ENCODE results near the gene PEX6.

Gene PEX6

DNA sequence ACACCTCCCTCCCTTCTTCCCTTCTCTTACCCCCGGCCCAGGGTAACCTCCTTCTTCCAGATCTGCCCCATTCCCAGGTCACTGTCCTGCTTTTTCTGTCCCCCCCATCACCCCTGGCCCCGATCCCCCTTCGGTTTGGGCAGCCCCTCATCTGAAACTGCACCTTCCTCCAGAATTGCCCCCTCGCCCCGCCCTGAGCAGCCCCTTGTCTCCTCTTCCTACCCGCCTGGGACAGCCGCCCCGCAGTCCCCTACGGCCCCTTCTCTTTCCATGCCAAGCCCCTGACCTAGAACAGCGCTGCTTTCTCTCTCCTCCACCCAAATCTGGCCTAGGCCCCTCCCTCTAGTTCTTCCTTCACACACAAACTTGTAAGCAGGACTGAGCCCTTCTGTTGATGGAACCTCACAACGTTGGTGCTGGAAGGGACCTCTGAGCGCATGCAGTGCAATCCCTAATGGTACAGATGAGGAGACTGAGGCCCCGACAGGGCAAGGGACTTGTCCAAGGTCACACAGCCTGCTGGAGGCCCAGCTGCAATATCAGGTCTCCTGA lies 6.0 kb upstream of the PEX6 start:
- Mint-ChIP-seq H3K36me3 (ENCODE audit: low read depth) (peaks cover 8% of the 10 kb centered on the region), H3K4me3 (peak overlapping the region; percentile 86), H3K4me1 (peaks cover 44% of the 10 kb centered on the region), H3K27ac (peak overlapping the region; percentile 64), H3K27me3 (no peaks in the 10 kb centered on the region), H3K9me3 (no peaks in the 10 kb centered on the region)
- ATAC-seq, result no peak
- peak; percentile 18 for DNase-seq

DNA sequence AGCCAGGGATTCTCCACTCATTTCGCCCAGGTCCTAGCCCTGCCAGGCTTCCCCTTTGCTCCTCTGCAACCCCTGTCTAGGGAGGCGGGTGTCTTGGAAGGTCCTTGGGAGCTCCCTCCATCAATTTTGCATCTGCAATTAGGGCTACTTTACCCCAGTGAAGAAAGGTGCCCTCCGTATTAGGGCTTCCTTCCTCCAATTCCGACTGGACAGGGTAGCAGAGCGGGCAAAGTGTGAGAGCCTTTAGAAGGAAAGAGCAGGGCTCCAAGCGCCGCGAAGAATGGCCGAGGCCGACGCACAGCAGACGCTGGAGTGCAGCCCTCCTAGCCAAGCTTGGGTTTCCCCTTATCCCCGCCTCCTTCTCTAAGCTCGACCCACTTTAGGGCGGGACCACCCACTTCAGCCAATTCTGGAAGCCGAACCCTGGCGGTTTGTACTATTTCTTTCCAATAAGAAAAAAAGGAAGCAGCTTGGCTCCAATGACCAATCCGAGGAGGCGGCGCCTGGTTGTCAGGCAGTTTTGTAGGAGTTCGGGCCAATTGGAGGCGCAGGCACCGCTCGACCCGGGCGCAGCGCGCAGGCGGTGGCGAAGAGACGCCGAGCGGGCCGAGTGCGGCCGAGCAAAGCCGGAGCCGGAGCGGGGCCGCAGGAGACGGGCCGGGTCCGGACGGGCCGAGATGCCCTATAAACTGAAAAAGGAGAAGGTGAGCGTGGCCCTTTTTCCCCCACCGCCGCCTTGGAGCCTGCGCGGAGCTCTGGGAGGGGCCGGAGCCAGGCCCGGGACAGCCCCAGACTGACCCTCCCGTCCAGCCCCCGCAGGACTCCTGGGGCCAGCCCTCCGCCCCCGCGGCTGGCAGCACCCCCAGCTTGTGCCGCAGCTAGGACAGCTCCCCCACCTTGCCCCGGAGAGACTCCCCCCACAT lies 5.3 kb upstream of the PEX6 start, which contains the start of gene PPP2R5D:
PPP2R5D (plus strand) TSS at position 570 of the 923 bp plus-strand sequence; CDS start at position 678, 108 bp downstream.
- H3K36me3 Mint-ChIP-seq (ENCODE audit: low read depth), result peaks cover 5% of the 10 kb centered on the region
- no peaks in the 10 kb centered on the region for H3K9me3 Mint-ChIP-seq
- peak within 1 kb of the TSS; percentile 86 for H3K4me3 Mint-ChIP-seq
- H3K27me3 Mint-ChIP-seq, result no peaks in the 10 kb centered on the region
- peak; percentile 89 for ATAC-seq
- peaks cover 51% of the 10 kb centered on the region for H3K4me1 Mint-ChIP-seq
- H3K27ac Mint-ChIP-seq, result peak within 1 kb of the TSS; percentile 84
- peak; percentile 94 for DNase-seq

DNA sequence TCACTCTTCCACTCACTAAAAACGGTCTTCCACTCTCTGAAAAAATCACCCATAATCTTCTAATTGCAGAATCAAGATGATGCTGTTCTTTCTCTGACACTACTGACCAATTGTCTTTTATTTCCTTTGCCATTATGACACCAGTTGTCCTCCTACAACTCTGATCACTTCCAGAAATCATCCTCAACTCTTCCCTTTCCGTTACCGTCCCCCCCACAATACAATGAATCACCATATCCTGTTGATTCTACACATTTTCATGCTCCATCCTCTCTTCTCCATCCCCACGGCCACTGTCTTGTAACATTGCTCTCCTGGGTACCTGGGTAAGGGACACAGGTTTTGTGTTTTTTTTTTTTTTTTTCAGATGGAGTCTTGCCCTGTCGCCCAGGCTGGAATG lies 2.9 kb upstream of the PEX6 start:
- H3K9me3 Mint-ChIP-seq, result no peaks in the 10 kb centered on the region
- peak overlapping the region; percentile 29 for H3K27ac Mint-ChIP-seq
- peaks cover 8% of the 10 kb centered on the region for H3K36me3 Mint-ChIP-seq (ENCODE audit: low read depth)
- H3K4me3 Mint-ChIP-seq, result no peak overlapping the region
- H3K4me1 Mint-ChIP-seq, result peaks cover 58% of the 10 kb centered on the region
- no peaks in the 10 kb centered on the region for H3K27me3 Mint-ChIP-seq
- no peak for DNase-seq
- no peak for ATAC-seq

DNA sequence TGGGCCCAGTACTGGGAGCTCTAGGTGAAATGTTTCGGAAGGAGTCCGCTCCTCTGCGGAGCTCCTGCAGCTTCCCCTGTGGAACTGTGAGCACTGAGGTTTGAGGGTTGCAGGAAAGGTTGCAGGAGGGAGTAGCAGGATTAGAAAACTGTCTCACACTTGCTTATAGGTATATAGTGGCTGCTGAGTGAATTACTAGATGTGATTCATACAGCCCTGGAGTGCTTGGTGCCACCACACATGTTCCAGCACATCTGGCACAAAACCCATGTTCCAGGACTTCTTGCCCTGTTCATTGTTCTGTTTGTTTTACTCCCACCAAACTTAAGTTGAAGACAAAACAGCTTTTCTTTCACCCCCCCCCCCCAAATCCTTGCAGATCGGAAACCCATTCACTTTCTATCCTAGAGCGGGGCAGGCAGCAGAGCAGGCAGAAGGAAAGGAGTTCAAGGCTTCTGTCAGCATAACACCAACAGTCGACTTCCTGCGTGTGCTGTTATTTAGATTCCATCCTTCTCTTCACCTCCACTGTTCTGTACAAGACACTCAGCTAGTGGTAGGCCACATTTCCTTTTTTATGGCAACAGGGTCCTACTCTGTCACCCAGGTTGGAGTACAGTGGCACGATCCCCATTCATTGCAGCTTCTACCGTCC lies 669 bp upstream of the PEX6 start:
- H3K36me3 Mint-ChIP-seq (ENCODE audit: low read depth), result peaks cover 16% of the 10 kb centered on the region
- no peak for DNase-seq
- no peaks in the 10 kb centered on the region for H3K27me3 Mint-ChIP-seq
- H3K27ac Mint-ChIP-seq, result peak overlapping the region; percentile 97
- peak overlapping the region; percentile 89 for H3K4me3 Mint-ChIP-seq
- peak; percentile 47 for ATAC-seq
- no peaks in the 10 kb centered on the region for H3K9me3 Mint-ChIP-seq
- H3K4me1 Mint-ChIP-seq, result peaks cover 58% of the 10 kb centered on the region

DNA sequence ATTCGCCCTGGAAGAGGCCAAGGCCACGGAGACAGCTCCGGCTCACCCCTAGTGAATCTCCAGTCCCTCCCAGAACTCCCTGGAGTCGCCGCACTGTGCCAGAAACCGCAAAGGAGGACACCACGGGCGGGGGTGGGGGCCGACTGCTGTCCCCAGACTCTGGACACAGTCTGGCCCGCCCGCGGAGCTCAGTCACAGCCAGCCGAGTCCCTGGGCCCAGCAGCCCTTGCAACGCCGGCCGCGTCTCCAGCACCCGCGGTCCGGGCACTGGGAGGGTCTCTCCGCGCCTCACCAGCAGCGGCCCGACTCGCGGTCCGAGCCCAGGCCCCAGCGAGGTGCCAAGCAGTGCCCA lies 518 bp downstream of the PEX6 start:
- Mint-ChIP-seq H3K9me3 (no peaks in the 10 kb centered on the region), H3K4me1 (peaks cover 58% of the 10 kb centered on the region), H3K4me3 (peak overlapping the region; percentile 92), H3K27ac (peak overlapping the region; percentile 88), H3K27me3 (no peaks in the 10 kb centered on the region), H3K36me3 (ENCODE audit: low read depth) (peaks cover 16% of the 10 kb centered on the region)
- ATAC-seq (peak; percentile 2), DNase-seq (peak; percentile 23)

DNA sequence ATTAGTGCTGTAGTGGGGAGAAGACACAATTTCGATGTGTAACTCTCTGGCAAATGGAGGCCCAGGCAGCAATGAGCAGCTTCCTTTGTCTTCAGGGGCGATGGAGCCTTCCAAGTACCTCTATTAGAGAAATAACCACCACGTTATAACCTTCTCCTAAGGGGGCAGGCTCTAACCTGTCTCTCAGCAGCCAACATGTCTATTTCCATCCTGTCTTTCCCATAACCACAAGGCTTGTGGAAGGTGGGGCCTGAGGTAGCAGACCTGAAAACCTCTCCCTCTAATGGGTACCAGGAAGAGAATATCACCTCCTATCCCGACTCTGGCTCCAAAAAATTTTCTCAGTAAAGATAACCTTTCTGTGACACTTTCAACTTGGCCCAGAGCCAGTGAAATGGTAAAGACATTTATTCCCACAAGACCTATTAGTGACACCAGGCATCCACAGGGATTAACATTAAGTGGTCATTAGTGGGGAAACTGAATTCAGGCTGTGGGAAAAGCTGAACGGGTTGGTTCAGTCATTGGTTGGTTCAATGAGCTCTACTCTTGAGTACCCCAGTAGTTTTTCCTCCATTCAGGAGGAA lies 4.0 kb downstream of the PEX6 start:
- DNase-seq (peak; percentile 18), ATAC-seq (no peak)
- H3K36me3 Mint-ChIP-seq (ENCODE audit: low read depth), result peaks cover 16% of the 10 kb centered on the region
- no peaks in the 10 kb centered on the region for H3K9me3 Mint-ChIP-seq
- peak overlapping the region; percentile 11 for H3K4me3 Mint-ChIP-seq
- H3K27ac Mint-ChIP-seq, result peak overlapping the region; percentile 76
- peaks cover 65% of the 10 kb centered on the region for H3K4me1 Mint-ChIP-seq
- H3K27me3 Mint-ChIP-seq, result no peaks in the 10 kb centered on the region

DNA sequence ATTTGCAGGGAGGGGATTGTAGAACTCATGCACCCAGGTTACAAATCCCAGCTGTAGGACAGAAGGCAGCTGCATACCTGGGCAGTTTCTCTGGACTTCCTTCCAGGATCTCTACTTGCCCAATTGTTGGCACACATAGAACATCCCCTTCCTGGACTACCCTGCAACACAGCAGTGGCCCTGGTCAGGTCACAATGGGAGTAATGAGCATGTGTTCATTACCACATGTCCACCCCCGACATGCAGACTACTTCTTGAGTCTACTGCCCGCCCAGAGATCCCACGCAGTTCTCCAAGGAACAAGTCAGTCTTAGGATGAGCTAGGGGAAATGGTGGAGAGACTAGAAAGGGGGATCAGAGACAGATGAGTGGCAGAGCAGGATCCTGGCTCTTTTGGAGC lies 5.1 kb downstream of the PEX6 start:
- DNase-seq (no peak), ATAC-seq (no peak)
- no peak overlapping the region for H3K4me3 Mint-ChIP-seq
- H3K4me1 Mint-ChIP-seq, result peaks cover 54% of the 10 kb centered on the region
- no peaks in the 10 kb centered on the region for H3K27me3 Mint-ChIP-seq
- peak overlapping the region; percentile 22 for H3K27ac Mint-ChIP-seq
- peaks cover 16% of the 10 kb centered on the region for H3K36me3 Mint-ChIP-seq (ENCODE audit: low read depth)
- no peaks in the 10 kb centered on the region for H3K9me3 Mint-ChIP-seq

DNA sequence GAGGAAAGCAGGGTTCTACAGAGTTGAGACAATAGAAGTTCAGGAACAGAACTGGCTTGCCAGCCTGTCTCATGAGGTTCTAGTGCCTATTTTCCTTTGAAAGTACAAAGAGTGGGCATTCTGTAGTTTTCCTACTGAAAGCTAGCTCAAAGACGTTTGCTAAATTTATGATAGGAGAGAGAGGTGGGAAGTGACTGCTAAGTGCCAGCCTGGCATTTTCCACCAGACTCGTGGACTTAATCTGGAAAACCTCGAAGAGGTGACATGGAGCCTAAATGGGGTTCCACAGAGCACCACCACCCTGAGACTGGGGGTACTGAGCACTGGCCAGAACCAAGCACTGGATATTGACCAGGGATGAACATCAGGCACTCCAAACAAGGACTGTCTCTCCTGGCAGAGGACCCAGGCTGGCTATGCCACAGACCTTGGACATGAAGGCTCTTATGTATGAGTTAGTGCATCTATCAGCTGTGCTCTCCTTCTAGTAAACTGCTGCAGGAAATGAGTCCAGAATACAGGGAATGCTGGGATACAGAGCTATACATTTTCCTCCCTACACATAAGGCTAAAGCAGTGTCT lies 7.1 kb downstream of the PEX6 start:
- DNase-seq, result no peak
- Mint-ChIP-seq H3K36me3 (ENCODE audit: low read depth) (peaks cover 8% of the 10 kb centered on the region), H3K4me1 (peaks cover 45% of the 10 kb centered on the region), H3K4me3 (no peak overlapping the region), H3K27ac (no peak overlapping the region), H3K27me3 (no peaks in the 10 kb centered on the region), H3K9me3 (no peaks in the 10 kb centered on the region)
- ATAC-seq, result no peak

DNA sequence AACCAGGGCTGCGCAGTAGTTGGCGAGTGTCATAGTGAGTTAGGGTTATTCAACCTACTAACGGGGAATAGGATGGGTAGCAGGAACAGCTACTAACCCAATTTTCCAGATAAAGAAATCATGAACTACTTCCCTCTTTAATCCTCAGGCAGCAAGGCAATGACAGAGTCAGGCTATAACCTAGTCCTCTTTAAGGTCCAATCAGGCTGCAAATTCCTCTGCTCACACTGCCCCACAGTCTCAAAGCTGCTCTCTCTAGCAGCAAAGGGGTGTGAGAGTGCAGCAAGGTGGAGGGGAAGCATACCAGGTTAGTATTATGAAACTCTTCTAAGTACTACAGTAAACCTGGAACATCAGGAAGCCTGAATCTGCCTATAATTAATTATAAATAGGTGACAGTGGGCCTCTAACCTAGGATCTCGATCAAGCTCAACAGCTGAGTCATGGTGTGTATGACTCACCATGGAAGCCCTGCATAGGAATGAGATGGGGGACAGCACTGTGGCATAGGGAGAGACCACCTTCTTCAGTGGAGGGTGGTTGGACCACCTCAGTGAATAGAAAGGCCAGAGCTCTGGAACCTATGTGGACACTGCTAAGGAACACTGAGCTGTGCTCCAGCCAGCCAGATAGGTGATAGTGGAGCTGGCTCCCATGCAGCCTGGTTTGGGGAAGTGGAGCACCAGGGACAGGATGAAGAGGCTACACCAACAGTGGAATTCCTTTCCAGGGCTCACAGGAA lies 7.9 kb downstream of the PEX6 start:
- peak; percentile 38 for DNase-seq
- H3K9me3 Mint-ChIP-seq, result no peaks in the 10 kb centered on the region

DNA sequence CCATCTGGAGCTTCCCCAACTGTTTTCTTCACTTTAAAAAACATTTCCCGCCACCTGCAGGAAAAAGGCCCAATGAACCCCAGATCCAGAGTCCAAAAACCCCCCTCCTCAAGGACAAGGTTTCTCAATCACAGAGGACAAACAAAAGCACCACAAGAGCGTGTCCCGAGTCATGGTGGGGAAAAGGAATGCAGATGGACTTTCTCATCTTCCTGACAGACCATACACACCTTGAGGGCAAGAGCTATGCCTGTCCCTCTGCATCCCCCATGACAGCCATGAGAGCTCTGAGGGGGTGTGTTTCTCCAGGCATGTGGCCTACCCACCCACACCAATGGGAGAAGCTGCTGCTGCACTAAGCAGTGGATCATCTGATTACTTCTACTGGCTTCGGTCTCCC lies 9.0 kb downstream of the PEX6 start:
- no peak overlapping the region for H3K4me3 Mint-ChIP-seq
- peaks cover 28% of the 10 kb centered on the region for H3K4me1 Mint-ChIP-seq
- H3K9me3 Mint-ChIP-seq, result no peaks in the 10 kb centered on the region
- H3K27ac Mint-ChIP-seq, result no peak overlapping the region
- DNase-seq (no peak), ATAC-seq (no peak)
- no peaks in the 10 kb centered on the region for H3K36me3 Mint-ChIP-seq (ENCODE audit: low read depth)
- H3K27me3 Mint-ChIP-seq, result no peaks in the 10 kb centered on the region

More for the DNA sequence above, 7.9 kb downstream of the PEX6 start:
- H3K4me1 Mint-ChIP-seq, result peaks cover 37% of the 10 kb centered on the region
- peak overlapping the region; percentile 5 for H3K27ac Mint-ChIP-seq
- ATAC-seq, result peak; percentile 81
- H3K36me3 Mint-ChIP-seq (ENCODE audit: low read depth), result peaks cover 2% of the 10 kb centered on the region
- H3K27me3 Mint-ChIP-seq, result no peaks in the 10 kb centered on the region
- no peak overlapping the region for H3K4me3 Mint-ChIP-seq

DNA sequence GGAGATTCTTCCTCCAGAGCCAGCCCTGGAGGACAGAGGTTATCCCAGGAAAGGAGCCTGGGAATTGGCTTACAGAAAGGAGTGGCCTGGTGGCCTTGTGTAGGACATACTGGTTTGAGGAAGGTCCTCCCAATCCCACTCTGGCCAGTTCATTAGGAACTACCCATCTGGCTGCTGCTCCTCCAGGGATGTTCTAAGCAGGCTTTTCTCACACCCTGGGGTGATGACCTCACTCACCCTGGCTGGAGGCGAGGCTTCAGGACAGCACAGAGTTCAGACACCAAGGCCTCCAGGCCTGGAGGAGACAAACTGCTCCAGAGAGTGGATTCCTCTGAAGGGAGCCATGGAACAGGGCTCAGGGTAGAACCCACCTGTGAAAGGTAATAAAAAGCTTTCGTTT lies 9.6 kb downstream of the PEX6 start:
- DNase-seq, result no peak

DNA sequence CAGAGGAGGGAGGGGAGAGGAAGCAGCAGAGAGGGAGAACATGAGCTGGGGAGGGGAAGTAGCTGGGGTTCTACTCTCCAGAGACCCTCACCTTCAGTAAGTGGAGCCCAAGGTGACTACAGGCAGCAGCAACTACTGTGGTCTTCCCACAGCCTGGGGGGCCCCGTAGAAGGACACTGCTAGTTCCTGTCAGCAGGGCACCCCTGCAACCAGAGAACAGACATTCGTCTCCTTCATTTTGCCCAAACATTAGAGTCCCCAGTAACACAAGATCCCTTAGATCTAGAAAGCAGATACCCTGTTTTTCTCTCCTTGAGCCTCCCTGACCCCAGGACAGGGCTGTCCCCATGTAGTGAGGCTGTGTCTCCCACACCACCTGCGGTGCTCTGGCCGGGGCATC lies 10.2 kb downstream of the PEX6 start:
- no peaks in the 10 kb centered on the region for H3K9me3 Mint-ChIP-seq
- H3K4me1 Mint-ChIP-seq, result peaks cover 19% of the 10 kb centered on the region
- DNase-seq, result no peak
- ATAC-seq, result no peak
- no peaks in the 10 kb centered on the region for H3K27me3 Mint-ChIP-seq
- H3K27ac Mint-ChIP-seq, result no peak overlapping the region
- H3K4me3 Mint-ChIP-seq, result no peak overlapping the region
- H3K36me3 Mint-ChIP-seq (ENCODE audit: low read depth), result no peaks in the 10 kb centered on the region

More for the DNA sequence above, 9.6 kb downstream of the PEX6 start:
- Mint-ChIP-seq H3K4me3 (no peak overlapping the region), H3K9me3 (no peaks in the 10 kb centered on the region), H3K4me1 (peaks cover 23% of the 10 kb centered on the region), H3K27me3 (no peaks in the 10 kb centered on the region), H3K36me3 (ENCODE audit: low read depth) (no peaks in the 10 kb centered on the region), H3K27ac (no peak overlapping the region)
- ATAC-seq, result no peak

DNA sequence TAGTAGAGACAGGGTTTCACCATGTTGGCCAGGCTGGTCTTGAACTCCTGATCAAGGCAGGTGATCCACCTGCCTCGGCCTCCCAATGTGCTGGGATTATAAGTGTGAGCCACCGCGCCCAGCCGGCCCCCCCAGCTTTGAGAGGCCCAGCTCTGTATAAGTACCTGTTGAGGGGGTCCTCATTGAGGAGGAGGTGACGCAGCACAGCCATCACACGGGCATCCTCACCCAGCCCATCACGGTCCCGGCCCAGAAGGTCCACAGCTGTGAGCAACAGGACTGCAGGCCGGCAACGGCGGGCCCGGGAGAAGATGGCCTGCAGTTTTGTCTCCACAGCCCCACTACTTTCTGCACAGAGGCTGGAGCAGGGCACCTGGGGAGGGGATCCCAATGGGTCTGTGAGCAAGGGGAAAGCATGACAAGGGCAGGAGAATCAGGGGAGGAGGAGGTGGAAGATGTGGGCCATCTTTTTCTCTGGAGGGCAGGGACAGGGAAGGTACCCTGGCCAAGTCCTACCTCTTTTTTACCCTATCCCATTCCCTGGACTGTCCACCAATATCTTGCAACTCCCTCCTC lies 10.8 kb downstream of the PEX6 start:
- H3K9me3 Mint-ChIP-seq, result no peaks in the 10 kb centered on the region
- H3K27me3 Mint-ChIP-seq, result no peaks in the 10 kb centered on the region
- no peak overlapping the region for H3K27ac Mint-ChIP-seq
- DNase-seq, result no peak
- no peak for ATAC-seq
- no peak overlapping the region for H3K4me3 Mint-ChIP-seq
- H3K36me3 Mint-ChIP-seq (ENCODE audit: low read depth), result no peaks in the 10 kb centered on the region
- H3K4me1 Mint-ChIP-seq, result peaks cover 18% of the 10 kb centered on the region

Data from activated naive CD8-positive, alpha-beta T cell treated with anti-CD3 and anti-CD28 coated beads, Interleukin-2, amount 50 U/mL, for 24 hours (primary cell).